Subcutaneous abdominal adipose tissue (tissue), 5 donors: ENCODE data around the gene ACTR2.
"Not testable (repeated sequence)": the region's sequence is repeated elsewhere in the genome, so short reads cannot be mapped to it uniquely, and the experiment has no call there.

Source experiments
- H3K27ac ChIP-seq: one replicate; pipeline ENCODE4 v1.7.0; 2013; ENCODE audit warnings: low read depth, mild to moderate bottlenecking, inconsistent platforms, low read length, moderate library complexity
- H3K27me3 ChIP-seq, 5 donors: one replicate each; pipeline ENCODE4 v1.7.0; 2013; ENCODE audit warnings: low read length in 5 of 5, inconsistent platforms in 1 of 5; ENCODE audit not compliant: control insufficient read depth in 5 of 5, insufficient read depth in 4 of 5
- H3K36me3 ChIP-seq, 5 donors: one replicate each; pipeline ENCODE4 v1.7.0; 2013; ENCODE audit warnings: low read length in 5 of 5; ENCODE audit not compliant: control insufficient read depth in 5 of 5, insufficient read depth in 5 of 5
- H3K4me1 ChIP-seq, 5 donors: one replicate each; pipeline ENCODE4 v1.7.0; 2013; ENCODE audit warnings: low read length in 5 of 5, mild to moderate bottlenecking in 3 of 5, moderate library complexity in 1 of 5; ENCODE audit not compliant: control insufficient read depth in 5 of 5, insufficient read depth in 5 of 5
- H3K4me3 ChIP-seq, 5 donors: one replicate each; pipeline ENCODE4 v1.7.0; 2013; ENCODE audit warnings: low read length in 5 of 5, low read depth in 1 of 5
- H3K9ac ChIP-seq, 5 donors: one replicate each; pipeline ENCODE4 v1.7.0; 2013; ENCODE audit warnings: low read length in 5 of 5, mild to moderate bottlenecking in 4 of 5, moderate library complexity in 3 of 5
- H3K9me3 ChIP-seq, 5 donors: one replicate each; pipeline ENCODE4 v1.7.0; 2013; ENCODE audit warnings: low read length in 5 of 5; ENCODE audit not compliant: control insufficient read depth in 5 of 5
- donor health status: healthy.
- donor health status: healthy.
- donor health status: healthy.
- donor health status: healthy.
- donor health status: healthy.

Gene ACTR2

GRCh38 chr2:65199891-65200290 is 27.7 kb upstream of the ACTR2 start:
- no peaks in the 10 kb centered on the region for H3K27me3 ChIP-seq
- no peak overlapping the region for H3K27ac ChIP-seq
- no peaks in the 10 kb centered on the region for H3K9me3 ChIP-seq
- no peak overlapping the region for H3K9ac ChIP-seq
- no peak overlapping the region for H3K4me3 ChIP-seq
- H3K4me1 ChIP-seq = no peaks in the 10 kb centered on the region
- no peaks in the 10 kb centered on the region for H3K36me3 ChIP-seq

- H3K36me3 ChIP-seq = no peaks in the 10 kb centered on the region
- no peaks in the 10 kb centered on the region for H3K9me3 ChIP-seq
- no peak overlapping the region for H3K9ac ChIP-seq
- H3K4me3 ChIP-seq = no peak overlapping the region
- no peaks in the 10 kb centered on the region for H3K27me3 ChIP-seq
- no peak overlapping the region for H3K27ac ChIP-seq
- H3K4me1 ChIP-seq = no peaks in the 10 kb centered on the region
Measured at GRCh38 chr2:65204461-65205210, 23.0 kb upstream of the ACTR2 start.

- Histone ChIP-seq H3K4me1 (no peaks in the 10 kb centered on the region), H3K9me3 (no peaks in the 10 kb centered on the region), H3K4me3 (no peak overlapping the region), H3K9ac (no peak overlapping the region), H3K27me3 (no peaks in the 10 kb centered on the region), H3K27ac (no peak overlapping the region), H3K36me3 (no peaks in the 10 kb centered on the region)
Measured at GRCh38 chr2:65212115-65212514, 15.5 kb upstream of the ACTR2 start.

- H3K4me3 ChIP-seq = no peak overlapping the region
- H3K9ac ChIP-seq = no peak overlapping the region
- H3K9me3 ChIP-seq = no peaks in the 10 kb centered on the region
- no peaks in the 10 kb centered on the region for H3K27me3 ChIP-seq
- no peak overlapping the region for H3K27ac ChIP-seq
- no peaks in the 10 kb centered on the region for H3K4me1 ChIP-seq
- no peaks in the 10 kb centered on the region for H3K36me3 ChIP-seq
Measured at GRCh38 chr2:65212619-65213018, 15.0 kb upstream of the ACTR2 start.

GRCh38 chr2:65213035-65213434 is 14.6 kb upstream of the ACTR2 start:
- Histone ChIP-seq H3K36me3 (no peaks in the 10 kb centered on the region), H3K27ac (no peak overlapping the region), H3K4me3 (no peak overlapping the region), H3K4me1 (no peaks in the 10 kb centered on the region), H3K27me3 (no peaks in the 10 kb centered on the region), H3K9me3 (no peaks in the 10 kb centered on the region), H3K9ac (no peak overlapping the region)

- no peak overlapping the region for H3K27ac ChIP-seq
- H3K4me3 ChIP-seq = no peak overlapping the region
- H3K9ac ChIP-seq = no peak overlapping the region
- H3K9me3 ChIP-seq = no peaks in the 10 kb centered on the region
- H3K27me3 ChIP-seq = no peaks in the 10 kb centered on the region
- no peaks in the 10 kb centered on the region for H3K4me1 ChIP-seq
- H3K36me3 ChIP-seq = no peaks in the 10 kb centered on the region
Measured at GRCh38 chr2:65214361-65214760, 13.3 kb upstream of the ACTR2 start.

GRCh38 chr2:65214843-65215242 is 12.8 kb upstream of the ACTR2 start:
- no peaks in the 10 kb centered on the region for H3K27me3 ChIP-seq
- H3K27ac ChIP-seq = no peak overlapping the region
- H3K36me3 ChIP-seq = no peaks in the 10 kb centered on the region
- no peaks in the 10 kb centered on the region for H3K4me1 ChIP-seq
- no peak overlapping the region for H3K9ac ChIP-seq
- H3K4me3 ChIP-seq = no peak overlapping the region
- no peaks in the 10 kb centered on the region for H3K9me3 ChIP-seq

DNA sequence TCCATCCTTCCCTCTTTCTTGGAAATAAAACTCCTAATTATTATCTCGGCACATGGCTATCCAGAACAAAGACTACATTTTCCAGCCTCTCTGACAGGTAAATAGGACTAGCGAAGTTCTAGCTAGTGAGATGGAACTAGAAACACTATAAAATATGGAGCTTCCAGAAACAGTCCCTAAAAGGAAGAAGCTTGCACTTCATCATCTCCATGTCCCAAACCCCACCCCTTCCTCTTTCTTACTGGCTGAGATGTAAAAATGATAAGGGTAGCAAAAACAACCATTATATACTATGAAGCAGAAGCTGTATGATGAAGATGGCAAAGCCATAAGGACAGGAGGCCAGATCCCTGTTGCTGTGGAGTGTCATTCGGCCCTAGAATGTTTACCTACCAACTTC is 11.7 kb upstream of the ACTR2 start:
- H3K4me1 ChIP-seq = no peaks in the 10 kb centered on the region
- no peaks in the 10 kb centered on the region for H3K9me3 ChIP-seq
- H3K36me3 ChIP-seq = no peaks in the 10 kb centered on the region
- no peak overlapping the region for H3K9ac ChIP-seq
- no peak overlapping the region for H3K27ac ChIP-seq
- H3K27me3 ChIP-seq = no peaks in the 10 kb centered on the region
- no peak overlapping the region for H3K4me3 ChIP-seq

DNA sequence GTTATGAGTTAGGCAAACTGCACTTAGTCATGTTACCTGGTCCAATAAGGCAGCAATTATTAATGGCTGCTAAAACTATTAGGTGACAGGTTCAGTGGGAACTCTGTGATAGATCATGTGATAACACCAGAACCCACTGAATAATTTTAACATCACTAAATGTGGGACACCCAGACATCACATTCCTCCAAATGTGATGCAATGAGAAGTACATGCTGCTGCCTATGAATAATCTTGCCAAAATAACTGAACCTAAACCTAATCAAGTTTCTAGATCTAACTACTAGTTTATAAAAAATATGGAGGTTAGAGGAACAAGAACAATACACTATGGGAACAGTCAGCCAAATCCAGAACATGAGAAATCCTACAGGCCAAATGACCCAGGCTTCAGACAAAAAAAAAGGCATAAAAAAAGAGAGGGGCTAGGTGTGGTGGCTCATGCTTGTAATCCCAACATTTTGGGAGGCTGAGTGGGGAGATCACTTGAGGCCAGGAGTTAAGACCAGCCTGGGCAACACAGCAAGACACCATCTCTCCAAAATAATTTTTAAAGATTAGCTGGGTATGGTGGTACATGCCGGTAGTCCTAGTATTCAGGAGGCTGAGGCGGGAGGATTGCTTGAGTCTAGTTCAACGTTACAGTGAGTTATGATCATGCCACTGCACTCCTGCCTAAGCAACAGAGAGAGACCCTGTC is 7.0 kb upstream of the ACTR2 start:
- Histone ChIP-seq H3K9me3 (no peaks in the 10 kb centered on the region), H3K9ac (no peak overlapping the region), H3K27me3 (no peaks in the 10 kb centered on the region), H3K27ac (no peak overlapping the region), H3K4me3 (no peak overlapping the region), H3K4me1 (no peaks in the 10 kb centered on the region), H3K36me3 (no peaks in the 10 kb centered on the region)

GRCh38 chr2:65221275-65221674 is 6.4 kb upstream of the ACTR2 start:
- not testable (repeated sequence) for H3K9ac ChIP-seq, H3K4me1 ChIP-seq, H3K9me3 ChIP-seq, H3K36me3 ChIP-seq, H3K4me3 ChIP-seq, H3K27me3 ChIP-seq, H3K27ac ChIP-seq
